Measurements from ENCODE around the gene FAM13B.

FAM13B gene

DNA sequence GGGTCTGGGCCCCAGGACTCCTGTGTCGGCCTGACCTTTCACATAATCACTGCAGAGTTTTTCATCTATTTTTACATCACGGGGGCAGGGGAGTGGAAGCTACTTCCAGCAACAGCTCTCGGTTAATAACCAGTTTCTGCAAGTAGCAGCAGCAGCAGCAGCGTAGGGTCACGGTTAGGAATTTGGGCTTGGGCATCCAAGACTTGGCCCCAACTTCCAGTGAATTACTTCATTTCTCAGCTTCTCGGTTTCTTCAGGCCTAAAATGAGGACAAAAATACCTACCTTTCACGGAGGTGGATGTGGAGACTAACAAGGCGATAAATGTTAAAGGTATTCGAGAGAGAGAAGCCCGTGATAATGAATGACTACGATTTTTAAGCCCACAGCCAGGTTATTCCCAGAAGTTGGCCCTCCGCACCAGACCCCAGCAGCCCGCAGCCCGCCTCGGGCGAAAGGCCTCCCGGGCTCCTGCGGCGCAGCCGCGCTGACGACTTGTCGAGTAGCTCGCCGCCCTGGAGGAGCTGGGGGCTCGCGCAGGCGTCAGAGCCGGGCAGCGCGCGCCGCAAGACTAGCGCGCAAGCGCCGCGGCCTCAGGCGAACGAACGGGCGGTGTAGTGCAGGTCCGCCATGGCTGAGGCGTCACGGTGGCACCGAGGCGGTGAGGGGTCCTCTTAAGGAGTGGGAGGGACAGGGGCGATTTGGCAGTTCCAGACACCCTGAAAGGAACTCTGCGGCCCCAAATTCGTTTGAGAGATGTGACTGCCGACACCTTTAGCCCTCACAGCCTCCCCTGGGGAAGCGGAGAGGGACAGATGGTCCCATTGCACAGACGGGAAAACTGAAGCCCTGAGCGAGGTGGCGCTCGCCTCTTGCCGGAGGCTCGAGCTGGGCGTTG is 143.8 kb downstream of the FAM13B start, which contains the start of gene PKD2L2:
TSS of gene PKD2L2 (plus strand) at position 595 of the 897 bp plus-strand sequence. CDS start at position 630, 35 bp downstream.
- peak; percentile 93 for DNase-seq

DNA sequence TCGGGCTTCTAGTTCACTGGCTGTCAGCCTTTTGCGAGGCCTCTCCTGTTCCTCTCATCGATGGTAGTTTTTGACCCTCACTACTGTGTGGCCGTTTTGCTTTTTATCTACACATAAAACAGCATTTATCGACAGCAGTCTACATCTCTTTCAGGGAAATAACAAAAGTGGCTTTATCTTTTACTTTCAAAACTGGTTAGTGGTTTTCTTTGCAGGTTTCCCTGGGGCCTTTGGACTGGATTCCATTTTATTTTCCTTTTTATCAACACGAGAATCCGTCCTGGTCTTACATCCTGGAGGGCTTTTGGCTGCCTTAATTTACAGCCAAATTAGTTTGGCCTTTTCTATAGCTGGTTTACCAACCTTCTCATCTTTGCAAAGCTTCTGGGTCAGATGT is 144.4 kb downstream of the FAM13B start:
- no peak for DNase-seq

All from NCI-H69 (cell line).